AG04450 (cell line): ENCODE results near the gene SIN3A. TPM values are rescaled to one million over a fixed set of nuclear protein-coding genes. Genes with fewer than 3 reads are reported as not detected.
"Not testable (repeated sequence)": the region's sequence is repeated elsewhere in the genome, so short reads cannot be mapped to it uniquely, and the experiment has no call there.

Experiments used
- CTCF ChIA-PET: fragments of 300-600, 350-600 bp; formaldehyde crosslinking; extraction: SDS; loops from one replicate; lab custom pipeline; 2022; ENCODE audit warnings: antibody characterized with exemption, inconsistent platforms; lab: Charles Lee
- POLR2A ChIA-PET: fragments of 350-600 bp; formaldehyde crosslinking; extraction: SDS; loops from one replicate; lab custom pipeline; 2021; ENCODE audit warnings: antibody characterized with exemption, inconsistent platforms; lab: Yijun Ruan, JAX
- DNase-seq: peaks from one replicate; pipeline ENCODE4 v3.0.0-alpha.2; 2011; ENCODE audit warnings: low read depth, low spot score
- H3K27ac ChIP-seq: one replicate; pipeline ENCODE4 v1.5.1; 2012; ENCODE audit warnings: low read depth, low read length, control low read depth
- H3K27me3 ChIP-seq: one replicate; pipeline ENCODE4 v1.6.0; 2012; ENCODE audit warnings: low read length; ENCODE audit not compliant: control insufficient read depth, insufficient read depth
- H3K4me3 ChIP-seq: 2 replicates; pipeline ENCODE4 v1.5.1; 2011; ENCODE audit warnings: mild to moderate bottlenecking, low read depth, low read length, control low read depth
- H3K9me3 ChIP-seq: 2 replicates; pipeline ENCODE4 v1.5.1; 2012; ENCODE audit warnings: low read length; ENCODE audit not compliant: control insufficient read depth, insufficient read depth
- polyA plus RNA-seq: library from polyadenylated mRNA; depleted of rRNA; stranded (reverse); fragments of >200 nt; gene quantifications from 2 replicates; pipeline ENCODE4 v1.2.3, GENCODE V29; 2011
- TF ChIP-seq, protein P1 (sequence below): IDR thresholded peaks from 2 replicates; pipeline ENCODE4 v1.5.1; 2011; ENCODE audit warnings: low read depth, low read length, control low read depth, inconsistent platforms

Gene SIN3A
- polyA plus RNA-seq, 1 experiment, result 28.0 TPM

- TF ChIP-seq, protein P1, sequence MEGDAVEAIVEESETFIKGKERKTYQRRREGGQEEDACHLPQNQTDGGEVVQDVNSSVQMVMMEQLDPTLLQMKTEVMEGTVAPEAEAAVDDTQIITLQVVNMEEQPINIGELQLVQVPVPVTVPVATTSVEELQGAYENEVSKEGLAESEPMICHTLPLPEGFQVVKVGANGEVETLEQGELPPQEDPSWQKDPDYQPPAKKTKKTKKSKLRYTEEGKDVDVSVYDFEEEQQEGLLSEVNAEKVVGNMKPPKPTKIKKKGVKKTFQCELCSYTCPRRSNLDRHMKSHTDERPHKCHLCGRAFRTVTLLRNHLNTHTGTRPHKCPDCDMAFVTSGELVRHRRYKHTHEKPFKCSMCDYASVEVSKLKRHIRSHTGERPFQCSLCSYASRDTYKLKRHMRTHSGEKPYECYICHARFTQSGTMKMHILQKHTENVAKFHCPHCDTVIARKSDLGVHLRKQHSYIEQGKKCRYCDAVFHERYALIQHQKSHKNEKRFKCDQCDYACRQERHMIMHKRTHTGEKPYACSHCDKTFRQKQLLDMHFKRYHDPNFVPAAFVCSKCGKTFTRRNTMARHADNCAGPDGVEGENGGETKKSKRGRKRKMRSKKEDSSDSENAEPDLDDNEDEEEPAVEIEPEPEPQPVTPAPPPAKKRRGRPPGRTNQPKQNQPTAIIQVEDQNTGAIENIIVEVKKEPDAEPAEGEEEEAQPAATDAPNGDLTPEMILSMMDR, result no peak
- POLR2A ChIA-PET, result interaction anchor here (1.0 kb wide), 1 partner anchor 25 kb away, joined by 3 read pairs; no protein-coding TSS in a partner anchor
These were observed 28.2 kb upstream of the SIN3A start for GRCh38 chr15:75479670-75480069.

GRCh38 chr15:75477094-75477493 lies 25.6 kb upstream of the SIN3A start:
- H3K9me3 ChIP-seq, POLR2A ChIA-PET, DNase-seq, CTCF ChIA-PET, H3K4me3 ChIP-seq, H3K27me3 ChIP-seq, H3K27ac ChIP-seq: not testable (repeated sequence)

More at GRCh38 chr15:75479670-75480069, 28.2 kb upstream of the SIN3A start:
- no peak overlapping the region for H3K27ac ChIP-seq
- no peak for DNase-seq
- H3K27me3 ChIP-seq, result no peaks in the 10 kb centered on the region
- CTCF ChIA-PET, result no interaction called here
- no peak overlapping the region for H3K4me3 ChIP-seq
- H3K9me3 ChIP-seq, result no peaks in the 10 kb centered on the region; the same call in 1 of the 2 replicates

DNA sequence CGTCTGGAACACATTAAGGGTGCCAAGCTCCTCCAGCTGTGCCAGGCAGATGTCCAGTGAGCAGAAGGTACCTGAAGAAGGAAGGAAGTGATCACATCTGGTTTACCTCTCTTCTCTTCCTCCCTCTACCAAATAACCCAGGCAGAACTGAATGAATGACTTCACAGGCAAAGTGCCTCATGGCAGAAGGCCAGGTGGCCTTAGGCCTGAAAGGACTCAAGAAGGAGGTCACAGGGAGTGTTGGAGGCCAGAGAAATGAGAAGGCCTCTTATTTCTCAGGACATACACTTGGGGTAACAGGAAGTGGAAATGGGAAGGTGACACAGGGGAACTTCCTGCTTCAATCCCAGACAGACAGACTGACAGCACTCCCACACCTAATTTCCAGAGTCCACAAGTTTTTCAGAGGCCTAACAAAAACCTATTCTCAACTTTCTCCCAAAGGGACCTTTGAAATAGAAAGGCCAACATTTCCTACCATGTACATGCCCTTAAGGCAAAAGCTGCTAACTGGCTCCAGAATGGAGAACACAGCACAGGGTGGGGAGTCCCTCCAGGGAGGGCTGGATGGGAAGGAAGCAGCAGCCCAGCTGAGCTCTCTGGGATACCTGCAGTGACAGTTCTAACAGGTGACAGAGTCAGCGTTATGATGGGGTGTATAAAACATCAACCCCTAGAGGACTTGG lies 17.6 kb upstream of the SIN3A start:
- no peak for DNase-seq
- ChIA-PET CTCF (no interaction called here), POLR2A (no interaction called here)
- Histone ChIP-seq H3K4me3 (no peak overlapping the region), H3K27me3 (no peaks in the 10 kb centered on the region), H3K9me3 (no peaks in the 10 kb centered on the region), H3K27ac (no peak overlapping the region)
- TF ChIP-seq, protein P1, result no peak

DNA sequence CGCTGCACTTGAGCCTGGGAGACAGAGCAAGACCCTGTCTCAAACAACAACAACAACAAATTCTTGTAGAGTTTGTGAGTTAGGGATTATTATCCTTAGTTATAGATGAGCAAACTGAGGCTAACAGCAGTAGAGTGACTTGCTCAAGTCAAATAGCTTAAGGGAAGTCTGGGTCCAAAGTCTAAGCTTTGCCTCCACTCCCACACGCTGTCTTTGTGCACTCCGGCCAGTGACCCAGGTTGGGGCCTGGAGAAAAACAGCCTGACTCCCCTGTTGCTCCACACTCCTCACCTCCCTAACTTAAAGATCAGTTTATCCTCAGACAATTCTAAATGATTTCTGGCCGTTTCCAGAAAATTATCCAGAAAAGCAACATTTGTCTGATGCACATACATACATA lies 9.2 kb upstream of the SIN3A start:
- DNase-seq, result no peak
- ChIA-PET CTCF (no interaction called here), POLR2A (interaction anchor here (1.0 to 1.2 kb wide), 2 partner anchors 9 to 14 kb away, joined by 3 to 5 read pairs; partner anchors contain the start of gene SIN3A)
- H3K9me3 ChIP-seq, result no peaks in the 10 kb centered on the region
- no peak overlapping the region for H3K4me3 ChIP-seq
- H3K27ac ChIP-seq, result no peak overlapping the region
- TF ChIP-seq, protein P1, result no peak
- H3K27me3 ChIP-seq, result no peaks in the 10 kb centered on the region

GRCh38 chr15:75459581-75459980 lies 8.1 kb upstream of the SIN3A start:
- TF ChIP-seq, protein P1, result no peak
- Histone ChIP-seq H3K4me3 (no peak overlapping the region), H3K27ac (no peak overlapping the region), H3K9me3 (no peaks in the 10 kb centered on the region; the same call in 1 of the 2 replicates), H3K27me3 (no peaks in the 10 kb centered on the region)
- POLR2A ChIA-PET, result interaction anchor here (1.2 kb wide), 1 partner anchor 15 kb away, joined by 3 read pairs; no protein-coding TSS in a partner anchor
- DNase-seq, result no peak
- CTCF ChIA-PET, result no interaction called here
